ENCODE data around the gene CTTNBP2.

Gene CTTNBP2

DNA sequence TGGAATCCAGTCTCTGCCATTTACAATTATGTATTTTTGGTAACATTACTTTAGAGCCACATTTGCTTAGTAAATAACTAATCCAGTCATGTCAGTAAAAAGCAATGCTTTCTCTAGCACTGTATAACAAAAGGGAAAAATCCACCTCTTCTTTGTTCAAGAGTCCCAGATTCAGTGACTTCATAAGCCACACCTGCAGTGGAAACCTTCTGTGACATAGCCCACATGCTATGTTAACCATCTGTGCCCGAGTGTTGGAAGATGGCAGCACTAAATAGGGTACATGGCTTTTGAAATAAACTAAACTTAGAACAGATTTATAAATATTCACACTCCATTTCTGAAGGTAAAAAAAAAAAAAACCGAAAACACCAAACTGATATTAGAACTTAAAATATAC lies 83.0 kb downstream of the CTTNBP2 start:
- TF ChIP-seq, protein P1, sequence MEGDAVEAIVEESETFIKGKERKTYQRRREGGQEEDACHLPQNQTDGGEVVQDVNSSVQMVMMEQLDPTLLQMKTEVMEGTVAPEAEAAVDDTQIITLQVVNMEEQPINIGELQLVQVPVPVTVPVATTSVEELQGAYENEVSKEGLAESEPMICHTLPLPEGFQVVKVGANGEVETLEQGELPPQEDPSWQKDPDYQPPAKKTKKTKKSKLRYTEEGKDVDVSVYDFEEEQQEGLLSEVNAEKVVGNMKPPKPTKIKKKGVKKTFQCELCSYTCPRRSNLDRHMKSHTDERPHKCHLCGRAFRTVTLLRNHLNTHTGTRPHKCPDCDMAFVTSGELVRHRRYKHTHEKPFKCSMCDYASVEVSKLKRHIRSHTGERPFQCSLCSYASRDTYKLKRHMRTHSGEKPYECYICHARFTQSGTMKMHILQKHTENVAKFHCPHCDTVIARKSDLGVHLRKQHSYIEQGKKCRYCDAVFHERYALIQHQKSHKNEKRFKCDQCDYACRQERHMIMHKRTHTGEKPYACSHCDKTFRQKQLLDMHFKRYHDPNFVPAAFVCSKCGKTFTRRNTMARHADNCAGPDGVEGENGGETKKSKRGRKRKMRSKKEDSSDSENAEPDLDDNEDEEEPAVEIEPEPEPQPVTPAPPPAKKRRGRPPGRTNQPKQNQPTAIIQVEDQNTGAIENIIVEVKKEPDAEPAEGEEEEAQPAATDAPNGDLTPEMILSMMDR (conservative IDR thresholded peaks at IDR 0.05): no peak
- no peak overlapping the region for H3K27ac ChIP-seq

DNA sequence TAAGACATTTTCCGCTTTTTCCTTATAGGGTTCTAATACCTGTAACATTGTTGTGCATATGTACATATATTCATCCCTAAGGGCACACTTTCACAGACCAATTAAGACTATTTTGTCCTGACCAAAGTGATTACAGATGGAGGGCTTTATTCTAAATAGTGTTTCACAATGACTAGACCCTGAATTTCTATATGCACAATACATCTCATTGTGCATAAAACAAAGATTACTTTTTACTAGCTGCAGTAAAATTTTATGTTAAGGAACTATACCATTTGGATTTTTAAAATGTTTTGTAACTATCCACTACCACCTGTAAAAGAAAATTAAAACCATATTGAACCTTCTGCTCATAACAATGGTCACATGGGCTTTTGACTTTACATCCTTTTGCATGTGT lies 87.8 kb downstream of the CTTNBP2 start:
- TF ChIP-seq, protein P1 (conservative IDR thresholded peaks at IDR 0.05): no peak
- no peak overlapping the region for H3K27ac ChIP-seq

DNA sequence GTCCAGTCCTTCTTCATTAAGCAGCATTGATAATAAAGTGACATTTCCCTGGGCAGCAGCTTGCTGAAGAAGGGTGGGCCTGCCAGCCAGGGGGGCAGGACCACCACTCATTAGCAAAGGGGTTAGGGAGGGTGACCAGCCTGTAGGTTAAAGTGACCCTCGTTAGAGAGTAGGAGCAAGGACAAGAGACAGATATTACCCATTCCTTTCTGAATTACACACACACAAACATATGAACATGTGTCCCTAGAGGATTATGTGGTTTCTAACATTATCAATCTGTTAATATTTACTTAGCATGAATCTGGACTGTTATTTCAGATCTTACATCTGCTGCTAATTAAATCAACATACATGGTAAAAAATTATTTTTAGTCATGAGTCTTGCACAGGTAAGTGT lies 88.9 kb downstream of the CTTNBP2 start:
- TF ChIP-seq, protein P1 (conservative IDR thresholded peaks at IDR 0.05): no peak
- no peak overlapping the region for H3K27ac ChIP-seq

DNA sequence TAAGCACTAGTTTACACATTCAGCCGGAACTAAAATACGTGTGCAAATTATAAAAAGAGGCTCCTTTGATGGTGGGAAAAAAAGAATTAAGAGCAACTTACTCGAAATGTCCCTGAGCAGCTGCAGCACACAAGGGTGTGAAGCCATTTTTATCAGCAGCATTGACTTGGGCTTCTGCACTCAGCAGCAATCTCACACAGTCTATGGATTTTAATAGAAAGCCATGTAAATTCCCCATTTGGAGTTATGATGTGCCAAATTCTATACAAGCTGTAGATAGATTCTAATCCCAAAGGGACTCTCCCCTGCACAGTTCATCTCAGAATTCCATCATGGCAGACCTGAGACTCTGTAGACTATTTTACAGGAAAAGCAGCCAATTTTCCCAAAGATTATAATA lies 90.5 kb downstream of the CTTNBP2 start:
- no peak overlapping the region for H3K27ac ChIP-seq
- TF ChIP-seq, protein P1 (conservative IDR thresholded peaks at IDR 0.05): no peak

DNA sequence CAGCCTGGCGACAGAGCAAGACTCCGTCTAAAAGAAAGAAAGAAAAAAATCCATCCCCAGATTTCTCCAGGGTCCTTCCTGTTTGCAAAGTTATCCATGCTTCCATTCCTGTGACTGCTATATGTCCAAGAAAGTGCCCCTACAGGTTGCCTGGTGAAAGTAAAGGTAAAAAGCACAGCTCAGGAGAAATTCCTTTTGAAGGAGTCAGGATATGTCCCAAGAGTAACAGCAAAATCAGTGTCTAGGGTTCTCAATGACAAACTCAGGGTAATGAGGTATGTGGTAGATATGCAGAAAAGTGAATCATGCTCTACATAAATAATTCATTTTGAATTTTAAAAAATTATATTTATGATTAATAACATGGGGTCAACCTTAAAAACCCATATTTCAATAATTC lies 91.5 kb downstream of the CTTNBP2 start:
- TF ChIP-seq, protein P1 (conservative IDR thresholded peaks at IDR 0.05): no peak
- no peak overlapping the region for H3K27ac ChIP-seq

DNA sequence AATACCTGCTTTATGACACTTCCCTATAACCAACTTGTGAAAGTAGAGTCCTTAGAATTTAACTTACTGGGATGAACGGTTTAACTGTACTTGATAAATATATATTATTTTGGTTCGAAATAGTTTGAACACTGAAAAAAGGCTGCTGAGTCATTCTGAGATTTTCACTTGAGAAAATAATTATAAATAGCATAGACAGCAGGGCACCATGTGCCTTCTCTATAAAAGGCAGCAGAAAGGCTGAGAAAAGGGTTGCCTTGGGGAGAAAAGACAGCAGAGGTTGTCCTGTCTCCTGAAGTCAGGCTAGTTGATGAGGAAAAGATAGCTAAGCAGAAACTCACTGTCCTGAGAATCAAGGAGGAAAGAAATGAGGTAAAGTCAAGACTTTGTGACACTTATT lies 92.4 kb downstream of the CTTNBP2 start:
- TF ChIP-seq, protein P1 (conservative IDR thresholded peaks at IDR 0.05): no peak
- no peak overlapping the region for H3K27ac ChIP-seq

DNA sequence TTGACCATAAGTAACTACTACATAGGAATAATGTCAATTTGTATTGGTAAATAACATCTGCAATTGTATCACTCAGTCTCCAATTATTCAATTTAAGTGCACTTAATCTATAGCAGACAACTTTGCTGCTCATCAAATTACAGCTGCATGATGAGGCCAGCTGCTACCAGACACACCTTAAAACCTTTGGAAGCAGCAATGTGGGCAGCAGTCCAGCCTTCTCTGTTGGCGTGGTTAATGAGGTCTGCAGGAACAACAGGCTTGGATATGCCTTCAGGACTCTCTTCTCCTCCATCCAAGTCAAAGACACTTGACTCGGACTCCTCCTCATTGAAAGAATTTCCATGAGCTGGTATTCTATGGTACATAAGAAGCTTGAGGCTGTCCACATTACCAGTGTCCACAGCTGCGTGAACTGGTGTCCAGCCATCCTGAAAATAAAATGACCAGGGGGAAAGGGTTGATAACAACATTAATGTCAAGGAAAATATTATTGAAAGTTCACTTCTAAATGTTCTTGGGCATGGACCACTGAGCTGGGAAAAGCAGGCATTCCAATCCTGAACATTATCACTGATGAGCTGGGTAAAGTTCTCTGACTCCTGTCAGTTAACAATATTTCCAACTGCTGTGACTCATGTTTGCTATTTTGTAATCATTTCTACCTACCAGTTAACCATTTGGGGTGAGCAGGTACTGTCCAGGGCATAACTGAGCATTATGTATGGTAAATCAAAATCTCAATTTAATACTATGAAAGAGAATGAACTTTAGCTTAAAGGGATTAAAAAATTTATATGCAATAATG lies 95.7 kb downstream of the CTTNBP2 start:
- H3K27ac ChIP-seq: no peak overlapping the region
- TF ChIP-seq, protein P1 (conservative IDR thresholded peaks at IDR 0.05): no peak
